CD4-positive, alpha-beta T cell treated with Interleukin-15 for 1 hour (primary cell): ENCODE measurements around the gene CD74.
"Not testable (repeated sequence)": the region's sequence is repeated elsewhere in the genome, so short reads cannot be mapped to it uniquely, and the experiment has no call there.

Experiments
- DNase-seq: peaks from one replicate; pipeline ENCODE4 v3.0.0-alpha.2; 2020

The CD74 gene

GRCh38 chr5:150440948-150441812, 28.5 kb upstream of the CD74 start:
- no peak for DNase-seq

DNA sequence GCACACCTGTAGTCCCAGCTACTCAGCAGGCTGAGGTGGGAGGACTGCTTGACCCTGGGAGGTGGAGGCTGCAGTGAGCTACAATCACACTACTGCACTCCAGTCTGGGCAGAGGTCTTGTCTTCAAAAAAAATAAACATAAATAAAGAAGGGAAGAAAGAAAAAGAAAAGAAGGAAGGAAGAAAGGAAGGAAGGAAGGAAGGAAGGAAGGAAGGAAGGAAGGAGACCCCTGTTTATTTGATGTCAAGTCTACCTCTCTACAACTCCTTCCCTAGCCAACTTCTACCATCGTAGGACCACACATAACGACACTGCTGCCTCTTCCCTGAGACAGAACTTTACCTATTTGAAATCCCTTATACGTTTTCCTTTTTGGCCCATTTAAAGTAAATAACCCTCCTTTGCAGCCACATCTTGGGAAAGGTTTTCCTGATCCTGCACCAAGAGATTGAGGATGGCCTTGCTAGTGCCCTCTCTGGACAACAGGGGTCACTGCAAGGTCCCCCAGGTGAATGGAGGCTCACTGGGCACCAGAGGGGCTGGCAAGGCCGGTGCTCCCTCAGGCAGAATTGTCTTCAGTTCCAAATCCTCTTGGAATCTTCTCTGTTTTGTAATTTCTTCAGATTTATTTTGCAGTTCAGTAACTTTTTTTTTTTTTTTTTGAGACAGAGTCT, 26.3 kb upstream of the CD74 start:
- no peak for DNase-seq

- DNase-seq, result peak; percentile 89
These were observed 23.5 kb upstream of the CD74 start for GRCh38 chr5:150436141-150436680.

GRCh38 chr5:150434464-150434863, 21.8 kb upstream of the CD74 start:
- no peak for DNase-seq

- DNase-seq, result no peak
These were observed 18.9 kb upstream of the CD74 start for GRCh38 chr5:150431574-150431973.

DNA sequence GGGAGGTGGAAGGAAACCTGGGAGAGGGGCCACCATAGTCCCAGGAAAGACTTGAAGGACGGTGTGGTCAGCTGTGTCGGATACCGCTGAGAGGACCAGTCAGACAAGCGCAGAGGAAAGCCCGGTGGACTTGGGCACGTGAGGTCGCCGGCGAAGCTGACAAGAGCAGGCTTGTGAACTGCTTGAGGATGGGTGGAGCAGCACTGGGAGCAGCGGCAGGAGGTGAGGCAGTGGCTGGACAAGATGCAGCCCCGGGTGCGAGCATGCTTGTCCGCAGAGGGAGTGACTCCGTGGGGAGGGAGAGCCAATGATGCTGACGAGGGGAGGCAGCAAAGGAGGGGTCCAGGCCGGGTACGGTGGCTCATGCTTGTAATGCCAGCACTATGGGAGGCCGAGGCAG, 18.3 kb upstream of the CD74 start:
- no peak for DNase-seq

- DNase-seq, result peak; percentile 73
These were observed 16.7 kb upstream of the CD74 start for GRCh38 chr5:150429410-150429873.

GRCh38 chr5:150428978-150429377, 16.3 kb upstream of the CD74 start:
- no peak for DNase-seq

GRCh38 chr5:150428106-150428876, 15.6 kb upstream of the CD74 start:
- no peak for DNase-seq

GRCh38 chr5:150426165-150426564, 13.5 kb upstream of the CD74 start:
- DNase-seq, result not testable (repeated sequence)

DNA sequence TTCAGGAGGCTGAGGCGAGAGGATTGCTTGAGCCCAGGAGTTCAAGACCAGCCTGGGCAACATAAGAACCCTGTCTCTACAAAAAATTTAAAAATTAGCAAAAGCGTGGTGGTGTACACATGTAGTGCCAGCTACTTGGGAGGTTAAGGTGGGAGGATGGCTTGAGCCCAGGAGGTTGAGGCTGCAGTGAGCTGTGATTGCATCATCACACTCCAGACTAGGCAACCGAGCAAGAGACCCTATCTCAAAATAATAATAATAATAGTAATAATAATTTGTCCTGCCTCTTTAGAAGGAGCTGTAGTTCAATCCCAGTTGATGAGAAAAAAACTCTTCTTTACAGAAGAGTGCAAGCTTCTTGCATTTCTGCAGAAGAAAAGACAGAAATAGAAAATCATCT, 10.0 kb upstream of the CD74 start:
- DNase-seq, result no peak

GRCh38 chr5:150422075-150422474, 9.4 kb upstream of the CD74 start:
- DNase-seq, result no peak

- DNase-seq, result peak; percentile 73
These were observed 7.0 kb upstream of the CD74 start for GRCh38 chr5:150419630-150420270.

GRCh38 chr5:150413902-150414790, 1.4 kb upstream of the CD74 start:
- not testable (repeated sequence) for DNase-seq

GRCh38 chr5:150413176-150413901, 629 bp upstream of the CD74 start:
- no peak for DNase-seq

- DNase-seq, result peak; percentile 81
These were observed 1.3 kb downstream of the CD74 start for GRCh38 chr5:150411245-150411979.

DNA sequence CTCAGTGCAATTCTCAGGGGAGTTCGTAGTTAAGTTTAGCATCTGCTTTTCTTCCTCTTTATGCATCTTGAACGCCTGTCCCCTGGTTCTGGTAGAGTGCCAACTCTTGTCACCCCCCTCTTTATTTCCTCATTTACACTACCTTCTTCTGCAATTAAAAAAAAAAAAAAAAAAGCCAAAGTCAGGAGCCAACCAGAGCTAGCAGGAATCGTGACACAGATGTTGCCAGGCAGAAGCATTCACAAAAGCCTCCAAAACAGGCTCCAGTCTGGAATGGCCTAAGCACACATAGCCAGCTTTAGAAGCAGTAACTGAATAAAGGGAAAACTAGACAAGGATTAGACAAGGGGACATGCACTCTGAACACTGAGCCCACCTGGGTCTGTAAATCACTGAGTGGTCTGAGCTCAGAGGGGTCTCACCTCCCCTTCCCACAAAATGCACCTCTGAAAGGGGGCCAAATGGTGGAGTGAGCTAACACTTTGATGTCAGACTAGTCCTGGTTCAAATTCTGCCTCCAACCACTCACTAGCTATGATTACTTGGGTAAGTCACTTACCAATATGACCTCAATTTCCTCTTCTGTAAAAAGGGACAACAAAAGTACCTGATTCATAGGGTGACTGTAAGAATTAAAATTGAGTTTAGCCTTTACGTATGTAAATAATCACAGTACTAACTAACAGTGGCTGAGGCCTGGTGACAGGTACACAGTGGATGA, 2.0 kb downstream of the CD74 start:
- peak; percentile 78 for DNase-seq

DNA sequence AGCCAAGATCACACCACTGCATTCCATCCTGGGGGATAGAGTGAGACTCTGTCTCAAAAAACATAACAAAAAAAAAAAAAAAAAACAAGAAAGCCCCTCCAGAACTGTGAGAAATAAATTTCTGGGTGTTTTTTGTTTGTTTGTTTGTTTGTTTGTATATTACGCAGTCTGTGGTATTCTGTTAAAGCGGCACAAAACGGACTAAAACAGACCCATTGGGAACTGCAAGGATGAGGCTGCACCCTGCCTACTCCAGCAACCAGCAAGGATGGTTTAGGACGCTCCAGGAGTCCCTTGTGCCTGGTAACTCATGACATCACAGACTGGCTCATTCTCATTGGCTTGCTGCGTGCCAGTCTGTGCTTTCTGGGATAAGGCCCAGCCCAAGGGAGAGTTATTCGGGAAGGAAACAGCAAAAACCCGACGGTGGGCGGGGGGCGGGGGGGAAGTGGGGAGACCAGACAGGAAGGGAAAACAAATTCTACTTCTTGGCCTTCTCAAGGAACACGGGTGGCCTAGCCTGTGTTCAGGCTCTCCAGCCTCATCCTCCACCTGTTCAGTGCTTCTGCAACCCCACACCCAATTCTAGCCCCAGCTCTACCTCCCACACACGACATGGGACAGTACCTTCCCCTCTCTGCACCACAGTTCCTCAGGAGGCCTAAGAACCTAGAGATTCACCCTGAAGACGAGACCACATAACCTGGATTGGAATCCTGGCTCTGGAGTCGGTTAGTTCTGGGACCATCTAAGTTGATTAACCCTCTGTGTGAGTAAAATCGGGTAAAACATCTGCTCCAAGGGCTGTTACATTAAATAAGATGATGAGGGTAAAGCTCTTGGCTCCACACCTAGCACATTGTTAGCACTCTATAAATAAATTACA, 2.8 kb downstream of the CD74 start:
- peak; percentile 73 for DNase-seq
